Measurements from ENCODE around the gene VPS39. TPM values are rescaled to one million over a fixed set of nuclear protein-coding genes. Genes with fewer than 3 reads are reported as not detected.

VPS39 gene
- total RNA-seq, 3 donors from 2014 or later, result 79.0 to 116 (median 89.9) TPM

GRCh38 chr15:42206406-42206805 lies 1.7 kb downstream of the VPS39 start:
- peaks cover 0 to 7% of the 10 kb centered on the region in 2 donors for H3K4me1 ChIP-seq
- no peaks in the 10 kb centered on the region for H3K36me3 ChIP-seq
- no peaks in the 10 kb centered on the region for H3K27me3 ChIP-seq
- TF ChIP-seq POLR2AphosphoS5 (IDR thresholded peaks at IDR 0.05) (no peak), CTCF (IDR thresholded peaks at IDR 0.05) (no peak), POLR2A (IDR thresholded peaks at IDR 0.05) (no peak)
- DNase-seq (ENCODE audit: low spot score in 2 of 2), result no peak
- intact Hi-C loops (cut with DNase I; ENCODE audit: low total_unique reads), result no loop called here
- no peak overlapping the region for H3K4me3 ChIP-seq
- H3K27ac ChIP-seq, result no peak overlapping the region
- no peaks in the 10 kb centered on the region for H3K9me3 ChIP-seq

- no peak overlapping the region for H3K4me3 ChIP-seq
- intact Hi-C loops (cut with DNase I; ENCODE audit: low total_unique reads), result no loop called here
Observed at GRCh38 chr15:42203891-42204290, 4.2 kb downstream of the VPS39 start.

GRCh38 chr15:42202653-42203052 lies 5.5 kb downstream of the VPS39 start:
- Histone ChIP-seq H3K4me1 (peaks cover 0 to 7% of the 10 kb centered on the region in 2 donors), H3K9me3 (no peaks in the 10 kb centered on the region), H3K4me3 (no peak overlapping the region), H3K27ac (no peak overlapping the region), H3K27me3 (no peaks in the 10 kb centered on the region), H3K36me3 (no peaks in the 10 kb centered on the region)
- DNase-seq (ENCODE audit: low spot score in 2 of 2), result no peak
- TF ChIP-seq CTCF (IDR thresholded peaks at IDR 0.05) (no peak), POLR2A (IDR thresholded peaks at IDR 0.05) (no peak), POLR2AphosphoS5 (IDR thresholded peaks at IDR 0.05) (no peak)
- intact Hi-C loops (cut with DNase I; ENCODE audit: low total_unique reads), result no loop called here

More at GRCh38 chr15:42203891-42204290, 4.2 kb downstream of the VPS39 start:
- Histone ChIP-seq H3K36me3 (no peaks in the 10 kb centered on the region), H3K4me1 (peaks cover 0 to 7% of the 10 kb centered on the region in 2 donors), H3K27ac (no peak overlapping the region), H3K27me3 (no peaks in the 10 kb centered on the region), H3K9me3 (no peaks in the 10 kb centered on the region)
- no peak for DNase-seq (ENCODE audit: low spot score in 2 of 2)
- TF ChIP-seq POLR2AphosphoS5 (IDR thresholded peaks at IDR 0.05) (no peak), POLR2A (IDR thresholded peaks at IDR 0.05) (no peak), CTCF (IDR thresholded peaks at IDR 0.05) (no peak)

GRCh38 chr15:42201801-42202200 lies 6.3 kb downstream of the VPS39 start:
- Histone ChIP-seq H3K27ac (no peak overlapping the region), H3K27me3 (no peaks in the 10 kb centered on the region), H3K4me3 (no peak overlapping the region), H3K4me1 (peaks cover 0 to 7% of the 10 kb centered on the region in 2 donors), H3K9me3 (no peaks in the 10 kb centered on the region), H3K36me3 (no peaks in the 10 kb centered on the region)
- DNase-seq (ENCODE audit: low spot score in 2 of 2), result no peak
- intact Hi-C loops (cut with DNase I; ENCODE audit: low total_unique reads), result no loop called here
- TF ChIP-seq POLR2A (IDR thresholded peaks at IDR 0.05), result no peak
- TF ChIP-seq CTCF (IDR thresholded peaks at IDR 0.05), result no peak
- no peak for TF ChIP-seq POLR2AphosphoS5 (IDR thresholded peaks at IDR 0.05)

GRCh38 chr15:42199126-42199525 lies 9.0 kb downstream of the VPS39 start:
- DNase-seq (ENCODE audit: low spot score in 2 of 2), result no peak
- TF ChIP-seq POLR2AphosphoS5 (IDR thresholded peaks at IDR 0.05) (no peak), POLR2A (IDR thresholded peaks at IDR 0.05) (no peak), CTCF (IDR thresholded peaks at IDR 0.05) (no peak)

More at GRCh38 chr15:42199126-42199525, 9.0 kb downstream of the VPS39 start:
- no peak overlapping the region for H3K4me3 ChIP-seq
- no peaks in the 10 kb centered on the region for H3K27me3 ChIP-seq
- no peak overlapping the region for H3K27ac ChIP-seq
- no peaks in the 10 kb centered on the region for H3K4me1 ChIP-seq
- H3K9me3 ChIP-seq, result no peaks in the 10 kb centered on the region
- intact Hi-C loops (cut with DNase I; ENCODE audit: low total_unique reads), result no loop called here
- H3K36me3 ChIP-seq, result no peaks in the 10 kb centered on the region
